Glutamatergic neuron (in vitro differentiated cells): ENCODE data around the gene APBB1. TPM values are rescaled to one million over a fixed set of nuclear protein-coding genes. Genes with fewer than 3 reads are reported as not detected.

Source experiments
- DNase-seq: peaks from one replicate; pipeline ENCODE4 v3.0.0; 2022
- H3K27ac Mint-ChIP-seq: one replicate; pipeline ENCODE4 v1.8.0; 2020; ENCODE audit warnings: mild to moderate bottlenecking, mixed read lengths, inconsistent platforms; ENCODE audit not compliant: unreplicated experiment
- H3K27me3 Mint-ChIP-seq: one replicate; pipeline ENCODE4 v1.8.0; 2020; ENCODE audit warnings: mild to moderate bottlenecking, moderate library complexity, mixed read lengths, inconsistent platforms; ENCODE audit not compliant: unreplicated experiment
- H3K36me3 Mint-ChIP-seq: one replicate; pipeline ENCODE4 v1.8.0; 2020; ENCODE audit warnings: mild to moderate bottlenecking, mixed read lengths, inconsistent platforms; ENCODE audit not compliant: unreplicated experiment
- H3K4me1 Mint-ChIP-seq: one replicate; pipeline ENCODE4 v1.8.0; 2020; ENCODE audit warnings: mild to moderate bottlenecking, low read depth, mixed read lengths, inconsistent platforms; ENCODE audit not compliant: unreplicated experiment
- H3K4me3 Mint-ChIP-seq: one replicate; pipeline ENCODE4 v1.8.0; 2020; ENCODE audit warnings: mild to moderate bottlenecking, mixed read lengths, inconsistent platforms; ENCODE audit not compliant: unreplicated experiment
- H3K9me3 Mint-ChIP-seq: one replicate; pipeline ENCODE4 v1.8.0; 2020; ENCODE audit warnings: mild to moderate bottlenecking, moderate library complexity, mixed read lengths, inconsistent platforms; ENCODE audit not compliant: unreplicated experiment
- total RNA-seq: library from RNA; stranded (reverse); fragmentation: NEBNext Ultra II Directional; extraction: Animal tissue kit (Norgen Biotek cat#: 25700); gene quantifications from one replicate; pipeline ENCODE4 v1.2.1, GENCODE V29; 2021; ENCODE audit not compliant: unreplicated experiment
- TF ChIP-seq, protein P1 (sequence below): fragments of 200-600 bp; sonication (generic); IDR thresholded peaks from one replicate; pipeline ENCODE4 v1.5.0; 2021; ENCODE audit not compliant: partially characterized antibody, unreplicated experiment

The APBB1 gene
- total RNA-seq, 1 donor from 2014 or later: 142 TPM

DNA sequence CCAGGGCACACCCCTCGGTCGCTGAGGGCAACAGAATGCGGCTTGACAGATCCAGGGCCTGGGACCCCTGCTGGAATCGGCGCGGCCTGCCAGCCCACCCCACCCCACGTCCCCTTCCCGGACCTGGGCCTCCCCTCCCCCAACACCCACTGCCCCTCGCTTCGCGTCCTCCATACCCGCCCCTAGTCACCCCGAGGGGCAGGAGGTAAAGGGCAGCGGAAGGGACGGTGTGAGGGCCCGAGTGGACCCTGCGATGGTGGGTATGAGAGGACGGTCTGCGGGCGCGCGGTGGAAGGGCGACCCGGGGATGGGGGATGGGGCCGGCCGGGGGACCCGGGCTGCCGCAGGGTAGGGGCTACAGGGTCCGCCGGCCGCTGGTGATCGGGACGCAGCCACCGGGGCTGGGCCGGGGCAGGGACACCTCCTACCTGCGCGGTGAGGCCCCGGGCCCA lies 311 bp downstream of the APBB1 start:
- no peak overlapping the region for H3K27ac Mint-ChIP-seq
- no peaks in the 10 kb centered on the region for H3K36me3 Mint-ChIP-seq
- DNase-seq: peak; percentile 71
- TF ChIP-seq, protein P1, sequence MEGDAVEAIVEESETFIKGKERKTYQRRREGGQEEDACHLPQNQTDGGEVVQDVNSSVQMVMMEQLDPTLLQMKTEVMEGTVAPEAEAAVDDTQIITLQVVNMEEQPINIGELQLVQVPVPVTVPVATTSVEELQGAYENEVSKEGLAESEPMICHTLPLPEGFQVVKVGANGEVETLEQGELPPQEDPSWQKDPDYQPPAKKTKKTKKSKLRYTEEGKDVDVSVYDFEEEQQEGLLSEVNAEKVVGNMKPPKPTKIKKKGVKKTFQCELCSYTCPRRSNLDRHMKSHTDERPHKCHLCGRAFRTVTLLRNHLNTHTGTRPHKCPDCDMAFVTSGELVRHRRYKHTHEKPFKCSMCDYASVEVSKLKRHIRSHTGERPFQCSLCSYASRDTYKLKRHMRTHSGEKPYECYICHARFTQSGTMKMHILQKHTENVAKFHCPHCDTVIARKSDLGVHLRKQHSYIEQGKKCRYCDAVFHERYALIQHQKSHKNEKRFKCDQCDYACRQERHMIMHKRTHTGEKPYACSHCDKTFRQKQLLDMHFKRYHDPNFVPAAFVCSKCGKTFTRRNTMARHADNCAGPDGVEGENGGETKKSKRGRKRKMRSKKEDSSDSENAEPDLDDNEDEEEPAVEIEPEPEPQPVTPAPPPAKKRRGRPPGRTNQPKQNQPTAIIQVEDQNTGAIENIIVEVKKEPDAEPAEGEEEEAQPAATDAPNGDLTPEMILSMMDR: no peak
- H3K4me1 Mint-ChIP-seq: peaks cover 3% of the 10 kb centered on the region
- no peak overlapping the region for H3K4me3 Mint-ChIP-seq
- H3K27me3 Mint-ChIP-seq: peaks cover 4% of the 10 kb centered on the region
- H3K9me3 Mint-ChIP-seq: no peaks in the 10 kb centered on the region

DNA sequence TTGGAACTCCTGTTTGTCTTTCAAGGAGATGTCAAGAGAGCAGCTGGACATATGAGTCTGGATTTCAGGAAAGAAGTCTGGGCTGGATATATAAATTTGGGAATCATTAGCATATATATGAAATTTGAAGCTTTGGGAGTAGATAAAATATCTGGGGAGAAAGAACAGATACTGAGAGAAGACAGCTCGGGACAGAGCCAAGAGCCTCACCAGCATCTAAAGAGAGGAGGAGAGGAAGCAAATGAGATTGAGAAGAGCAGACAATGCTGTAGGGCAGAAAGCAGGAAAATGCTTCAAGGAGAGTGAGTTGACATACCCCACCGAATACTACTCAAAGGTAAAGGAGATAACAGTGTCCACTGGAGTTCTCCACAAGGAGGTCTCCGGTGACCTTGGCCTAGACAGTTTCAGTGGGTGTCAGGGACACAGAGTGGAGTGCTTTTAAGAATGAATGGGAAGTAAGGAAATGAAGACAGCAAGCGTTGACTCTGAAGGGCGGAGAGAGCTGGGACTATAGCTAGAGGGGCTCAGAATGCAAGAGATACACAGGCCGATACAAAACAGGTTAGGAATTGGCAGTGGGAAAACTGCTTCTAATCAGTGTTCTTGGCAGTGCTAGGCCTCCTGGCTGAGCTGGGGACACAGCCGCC lies 862 bp downstream of the APBB1 start:
- no peaks in the 10 kb centered on the region for H3K9me3 Mint-ChIP-seq
- H3K27ac Mint-ChIP-seq: no peak overlapping the region
- TF ChIP-seq, protein P1: no peak
- H3K4me1 Mint-ChIP-seq: peaks cover 3% of the 10 kb centered on the region
- no peak for DNase-seq
- H3K27me3 Mint-ChIP-seq: peaks cover 4% of the 10 kb centered on the region
- H3K36me3 Mint-ChIP-seq: no peaks in the 10 kb centered on the region
- H3K4me3 Mint-ChIP-seq: no peak overlapping the region

DNA sequence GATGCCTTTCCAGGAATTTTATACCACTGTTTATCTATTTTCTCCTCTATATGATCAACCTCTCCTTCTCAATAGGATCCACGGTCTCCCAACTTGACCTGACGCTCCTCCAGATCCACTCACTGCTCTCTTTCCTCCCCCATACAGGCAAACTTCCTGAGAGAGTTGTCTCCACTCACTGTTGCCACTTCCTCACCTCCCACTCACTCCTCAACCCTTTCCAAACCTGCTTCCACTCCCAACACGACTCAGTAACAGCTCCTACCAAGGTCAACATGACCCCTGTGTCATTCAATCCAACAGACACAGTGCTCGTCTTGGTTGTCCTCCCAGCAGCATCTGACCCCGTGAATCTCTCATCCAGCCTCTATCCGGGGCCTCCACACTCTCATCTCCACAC lies 3.1 kb downstream of the APBB1 start:
- H3K4me3 Mint-ChIP-seq: no peak overlapping the region
- TF ChIP-seq, protein P1: no peak
- no peaks in the 10 kb centered on the region for H3K36me3 Mint-ChIP-seq
- no peak for DNase-seq
- peaks cover 3% of the 10 kb centered on the region for H3K4me1 Mint-ChIP-seq
- peaks cover 5% of the 10 kb centered on the region for H3K9me3 Mint-ChIP-seq
- no peak overlapping the region for H3K27ac Mint-ChIP-seq
- H3K27me3 Mint-ChIP-seq: peaks cover 3% of the 10 kb centered on the region

DNA sequence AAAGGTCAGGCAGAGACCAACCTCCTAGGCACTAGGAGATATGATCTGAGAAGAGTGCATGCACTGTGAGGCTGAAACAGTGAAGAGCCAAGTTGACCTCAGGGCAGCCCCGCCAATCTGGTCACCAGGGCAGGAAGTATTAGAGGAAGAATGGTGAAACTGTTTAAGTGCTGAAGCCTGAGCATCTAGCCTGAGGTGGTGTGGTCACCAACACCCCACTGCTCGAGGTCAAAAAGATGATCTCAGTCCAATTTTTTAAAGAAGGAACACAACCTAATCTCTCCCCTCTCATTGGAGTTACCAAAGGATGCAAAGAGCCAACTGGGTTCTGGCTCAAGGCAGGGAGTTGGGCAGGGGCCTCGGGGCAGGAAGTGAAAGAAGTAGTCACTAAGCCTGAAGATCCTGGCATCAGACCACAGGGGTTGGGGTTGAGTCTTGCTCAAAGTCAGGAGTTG lies 4.0 kb downstream of the APBB1 start:
- no peak overlapping the region for H3K4me3 Mint-ChIP-seq
- TF ChIP-seq, protein P1: no peak
- H3K36me3 Mint-ChIP-seq: no peaks in the 10 kb centered on the region
- H3K4me1 Mint-ChIP-seq: peaks cover 3% of the 10 kb centered on the region
- peaks cover 6% of the 10 kb centered on the region for H3K9me3 Mint-ChIP-seq
- peaks cover 3% of the 10 kb centered on the region for H3K27me3 Mint-ChIP-seq
- no peak for DNase-seq
- H3K27ac Mint-ChIP-seq: no peak overlapping the region

DNA sequence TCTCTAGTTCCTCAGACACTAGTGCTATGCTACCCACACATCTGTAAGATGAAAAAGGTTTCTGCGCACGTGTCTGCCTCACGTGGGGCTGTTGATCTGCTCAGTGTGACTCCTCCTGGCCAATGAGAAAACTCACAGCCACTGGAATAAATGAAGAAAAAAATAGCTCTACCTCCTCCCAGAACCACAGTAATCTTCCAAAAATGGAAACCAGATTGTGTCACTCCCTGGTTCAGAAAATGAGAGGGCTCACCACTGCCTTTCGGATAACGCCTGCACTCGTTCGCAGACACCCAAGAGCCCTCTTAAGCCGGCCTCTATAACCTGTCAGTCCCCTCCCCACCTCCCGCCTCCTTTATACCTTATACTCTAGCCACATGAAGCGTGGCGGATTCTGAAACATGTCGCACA lies 5.1 kb downstream of the APBB1 start:
- Mint-ChIP-seq H3K4me3 (no peak overlapping the region), H3K27ac (no peak overlapping the region), H3K9me3 (peaks cover 6% of the 10 kb centered on the region), H3K4me1 (no peaks in the 10 kb centered on the region), H3K27me3 (peaks cover 3% of the 10 kb centered on the region), H3K36me3 (no peaks in the 10 kb centered on the region)
- no peak for DNase-seq
- TF ChIP-seq, protein P1: no peak
